RWPE1 (cell line): ENCODE results near the gene ACOX2.

ENCODE experiments used
- CTCF ChIA-PET: fragments of 350-600 bp; sonication (Branson Sonifier 250); formaldehyde crosslinking; extraction: SDS; loops from one replicate; lab custom pipeline; 2021; lab: Yijun Ruan, JAX
- POLR2A ChIA-PET: fragments of 400-600 bp; formaldehyde crosslinking; extraction: SDS; loops from one replicate; lab custom pipeline; 2020; ENCODE audit warnings: antibody characterized with exemption; ENCODE audit not compliant: low non-redundant PET; lab: Yijun Ruan, JAX
- DNase-seq: peaks from one replicate; pipeline ENCODE4 v3.0.0; 2012; ENCODE audit warnings: low spot score
- H3K27ac ChIP-seq: fragments of 450-650 bp; 2 replicates; pipeline ENCODE4 v1.5.1; 2017
- TF ChIP-seq, protein P1 (sequence below): fragments of 450-650 bp; conservative IDR thresholded peaks from 2 replicates; pipeline ENCODE4 v1.5.1; 2017; ENCODE audit warnings: low read depth, mild to moderate bottlenecking

The ACOX2 gene

DNA sequence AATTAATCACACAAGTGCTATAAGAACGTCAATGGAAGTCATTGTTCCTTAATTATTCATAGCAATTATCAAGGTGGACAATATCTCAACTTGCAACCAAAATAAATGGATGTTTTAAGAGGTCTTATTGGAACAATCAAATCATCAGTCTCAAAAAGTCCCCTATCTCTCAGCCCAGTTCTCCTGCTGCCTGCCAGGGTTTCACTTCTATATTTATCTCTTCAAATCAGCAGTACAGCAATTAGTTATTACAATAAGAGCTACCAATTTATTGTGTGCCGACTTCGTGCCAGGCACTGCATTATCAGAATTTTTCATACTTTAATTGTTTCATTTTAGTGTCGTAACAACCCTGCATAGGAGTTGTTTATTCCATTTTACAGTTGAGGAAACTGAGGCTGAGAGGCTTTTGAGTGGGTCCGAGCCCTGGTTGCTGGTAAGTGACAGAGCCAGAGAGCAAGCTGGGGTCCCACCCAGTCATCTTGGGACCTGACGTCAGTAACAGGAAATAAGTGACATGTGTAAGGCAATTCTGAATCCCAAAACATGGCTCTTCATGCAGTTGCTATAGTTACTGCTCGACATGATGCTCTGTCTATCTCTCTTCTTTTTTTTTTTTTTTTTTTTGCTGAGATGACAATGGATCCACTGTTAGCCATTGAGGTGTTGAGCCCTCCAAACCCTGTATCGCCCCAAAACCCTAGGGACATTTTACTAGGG is 53.9 kb downstream of the ACOX2 start:
- CTCF ChIA-PET: no interaction called here
- no peak overlapping the region for H3K27ac ChIP-seq
- DNase-seq: no peak
- TF ChIP-seq, protein P1, sequence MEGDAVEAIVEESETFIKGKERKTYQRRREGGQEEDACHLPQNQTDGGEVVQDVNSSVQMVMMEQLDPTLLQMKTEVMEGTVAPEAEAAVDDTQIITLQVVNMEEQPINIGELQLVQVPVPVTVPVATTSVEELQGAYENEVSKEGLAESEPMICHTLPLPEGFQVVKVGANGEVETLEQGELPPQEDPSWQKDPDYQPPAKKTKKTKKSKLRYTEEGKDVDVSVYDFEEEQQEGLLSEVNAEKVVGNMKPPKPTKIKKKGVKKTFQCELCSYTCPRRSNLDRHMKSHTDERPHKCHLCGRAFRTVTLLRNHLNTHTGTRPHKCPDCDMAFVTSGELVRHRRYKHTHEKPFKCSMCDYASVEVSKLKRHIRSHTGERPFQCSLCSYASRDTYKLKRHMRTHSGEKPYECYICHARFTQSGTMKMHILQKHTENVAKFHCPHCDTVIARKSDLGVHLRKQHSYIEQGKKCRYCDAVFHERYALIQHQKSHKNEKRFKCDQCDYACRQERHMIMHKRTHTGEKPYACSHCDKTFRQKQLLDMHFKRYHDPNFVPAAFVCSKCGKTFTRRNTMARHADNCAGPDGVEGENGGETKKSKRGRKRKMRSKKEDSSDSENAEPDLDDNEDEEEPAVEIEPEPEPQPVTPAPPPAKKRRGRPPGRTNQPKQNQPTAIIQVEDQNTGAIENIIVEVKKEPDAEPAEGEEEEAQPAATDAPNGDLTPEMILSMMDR: no peak
- POLR2A ChIA-PET: no interaction called here

DNA sequence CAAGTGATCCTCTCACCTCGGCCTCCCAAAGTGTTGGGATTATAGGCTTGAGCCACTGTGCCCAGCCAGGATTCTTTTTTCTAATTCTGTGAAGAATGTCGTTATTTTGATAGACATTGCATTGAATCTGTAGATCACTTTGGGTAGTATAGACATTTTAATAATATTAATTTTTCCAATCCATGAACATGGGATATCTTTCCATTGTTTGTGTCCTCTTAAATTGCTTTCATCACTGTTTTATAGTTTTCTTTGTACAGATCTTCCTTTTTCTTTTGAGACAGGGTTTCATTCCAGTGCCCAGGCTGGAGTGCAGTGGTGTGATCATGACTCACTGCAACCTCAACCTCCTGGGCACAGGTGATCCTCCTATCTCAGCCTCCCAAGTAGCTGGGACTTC is 56.7 kb downstream of the ACOX2 start:
- CTCF ChIA-PET: no interaction called here

DNA sequence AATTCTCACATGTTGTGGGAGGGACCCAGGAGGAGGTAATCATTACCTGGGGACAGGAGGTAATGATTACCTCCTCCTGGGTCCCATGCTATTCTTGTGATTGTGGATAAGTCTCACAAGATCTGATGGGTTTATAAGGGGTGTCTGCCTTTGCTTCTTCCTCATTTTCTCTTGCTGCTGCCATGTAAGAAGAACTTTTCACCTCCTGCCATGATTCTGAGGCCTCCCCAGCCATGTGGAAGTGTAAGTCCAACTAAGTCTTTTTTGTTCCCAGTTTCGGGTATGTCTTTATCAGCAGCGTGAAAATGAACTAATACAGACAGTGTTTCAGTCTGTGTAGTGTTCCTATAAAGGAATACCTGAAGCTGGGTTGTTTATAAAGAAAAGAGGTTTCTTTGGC is 58.2 kb downstream of the ACOX2 start:
- ChIA-PET CTCF (no interaction called here), POLR2A (no interaction called here)
- no peak overlapping the region for H3K27ac ChIP-seq
- DNase-seq: no peak
- TF ChIP-seq, protein P1: no peak

More for the DNA sequence above, 56.7 kb downstream of the ACOX2 start:
- TF ChIP-seq, protein P1: no peak
- POLR2A ChIA-PET: no interaction called here
- DNase-seq: no peak
- no peak overlapping the region for H3K27ac ChIP-seq

DNA sequence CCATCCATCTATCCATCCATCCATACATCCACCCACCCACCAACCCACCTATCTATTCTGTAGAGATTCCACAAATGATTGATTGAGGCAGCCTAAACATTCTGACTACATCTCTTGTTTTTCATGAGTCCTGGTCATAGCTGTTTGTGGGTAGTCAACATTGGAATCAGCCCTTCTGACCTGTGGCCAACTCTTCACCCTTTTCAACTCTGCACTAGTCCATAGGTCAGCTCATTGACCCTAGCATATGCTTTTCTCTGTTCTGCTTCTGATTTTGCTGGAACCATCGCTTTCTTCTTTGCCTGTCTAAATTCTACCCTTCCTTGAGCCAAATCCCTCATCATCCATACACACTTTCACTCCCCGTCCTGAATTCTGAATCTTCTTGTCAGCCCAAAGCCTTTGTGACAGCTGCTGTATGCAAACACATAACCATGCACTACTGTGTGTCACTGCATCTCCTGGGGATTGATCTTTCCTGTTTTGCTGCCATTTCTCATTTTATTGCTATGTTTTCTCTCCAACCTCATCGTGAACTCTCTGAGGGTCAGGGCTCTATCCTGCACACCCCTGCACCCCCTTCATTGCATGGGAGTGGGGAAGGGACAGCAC is 61.9 kb downstream of the ACOX2 start:
- H3K27ac ChIP-seq: no peak overlapping the region

DNA sequence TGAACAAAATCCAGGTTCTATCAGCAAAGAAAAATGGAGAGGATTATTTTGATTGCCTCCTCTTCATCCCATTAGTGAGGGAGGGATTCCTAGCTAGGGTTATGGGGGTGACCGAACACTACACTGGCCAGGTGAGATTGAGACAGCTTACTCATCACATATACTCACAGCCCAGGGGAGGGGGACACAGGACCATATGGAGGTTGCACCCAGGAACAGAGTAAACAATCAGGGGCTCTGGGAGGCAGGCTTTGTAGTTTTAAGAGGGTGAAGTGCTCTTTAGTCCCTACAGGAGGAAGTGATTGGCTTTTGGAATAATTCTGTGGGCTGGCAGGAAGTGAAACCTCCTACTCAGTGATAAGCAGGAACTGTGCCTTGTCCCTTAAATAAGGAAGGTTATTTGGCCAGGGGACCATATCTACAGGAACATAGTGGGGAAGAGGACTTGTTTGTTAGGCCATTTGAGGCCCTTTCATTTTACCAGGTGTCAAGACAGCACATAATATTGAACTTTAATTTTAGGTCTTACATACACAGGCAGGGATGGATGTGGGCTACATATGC is 62.6 kb downstream of the ACOX2 start:
- CTCF ChIA-PET: interaction anchor here (0.5 to 1.2 kb wide), 2 partner anchors 10 to 17 kb away, joined by 3 read pairs; no protein-coding TSS in a partner anchor
- no peak for DNase-seq

More for the DNA sequence above, 61.9 kb downstream of the ACOX2 start:
- ChIA-PET CTCF (no interaction called here), POLR2A (no interaction called here)
- DNase-seq: no peak
- TF ChIP-seq, protein P1: no peak

DNA sequence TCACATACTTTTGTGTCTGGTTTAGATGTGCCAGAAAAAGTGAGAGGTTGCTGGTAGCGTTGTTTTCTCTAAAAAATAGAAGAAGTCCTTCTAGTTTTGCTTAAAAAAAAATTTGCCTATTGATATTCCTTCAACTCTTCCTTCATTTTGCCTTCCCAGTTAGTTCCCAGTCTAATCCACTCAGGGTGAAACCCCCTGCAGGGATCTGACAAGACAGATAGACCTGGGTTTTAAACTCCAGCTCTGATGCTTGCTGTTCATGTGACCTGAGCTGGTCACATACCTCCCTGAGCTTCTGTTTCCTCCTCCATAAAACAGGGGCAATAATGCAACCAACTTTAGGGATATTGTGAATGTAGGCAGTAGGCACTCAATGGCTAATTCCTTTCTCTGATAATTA is 63.7 kb downstream of the ACOX2 start:
- no peak for DNase-seq
- TF ChIP-seq, protein P1: no peak
- no peak overlapping the region for H3K27ac ChIP-seq
- ChIA-PET POLR2A (no interaction called here), CTCF (interaction anchor here (0.9 to 1.2 kb wide), 2 partner anchors 11 to 20 kb away, joined by 3 read pairs; no protein-coding TSS in a partner anchor)

More for the DNA sequence above, 62.6 kb downstream of the ACOX2 start:
- POLR2A ChIA-PET: no interaction called here
- TF ChIP-seq, protein P1: no peak
- H3K27ac ChIP-seq: no peak overlapping the region
